Measurements from ENCODE around the gene ENPP6.

DNA sequence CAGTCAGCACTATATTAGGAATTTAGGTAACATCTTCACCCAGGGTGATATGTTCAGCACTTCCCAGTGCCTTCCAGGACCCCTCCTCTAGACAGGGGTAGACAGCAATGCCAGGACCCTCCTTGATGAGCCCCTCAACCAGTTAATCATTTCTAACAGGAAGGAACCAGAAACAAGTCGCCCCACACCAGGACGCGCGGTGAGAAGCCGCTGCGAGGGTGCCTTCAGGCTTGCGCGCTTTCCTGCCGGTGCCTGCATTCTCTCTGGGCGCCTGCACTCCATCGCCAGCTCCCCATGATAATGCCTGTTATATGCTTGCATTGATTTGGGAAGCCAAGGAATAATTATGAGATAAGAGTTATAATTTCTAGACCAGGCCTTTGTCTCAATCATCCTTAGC, 116.0 kb downstream of the ENPP6 start:
- TF ChIP-seq, protein P1, sequence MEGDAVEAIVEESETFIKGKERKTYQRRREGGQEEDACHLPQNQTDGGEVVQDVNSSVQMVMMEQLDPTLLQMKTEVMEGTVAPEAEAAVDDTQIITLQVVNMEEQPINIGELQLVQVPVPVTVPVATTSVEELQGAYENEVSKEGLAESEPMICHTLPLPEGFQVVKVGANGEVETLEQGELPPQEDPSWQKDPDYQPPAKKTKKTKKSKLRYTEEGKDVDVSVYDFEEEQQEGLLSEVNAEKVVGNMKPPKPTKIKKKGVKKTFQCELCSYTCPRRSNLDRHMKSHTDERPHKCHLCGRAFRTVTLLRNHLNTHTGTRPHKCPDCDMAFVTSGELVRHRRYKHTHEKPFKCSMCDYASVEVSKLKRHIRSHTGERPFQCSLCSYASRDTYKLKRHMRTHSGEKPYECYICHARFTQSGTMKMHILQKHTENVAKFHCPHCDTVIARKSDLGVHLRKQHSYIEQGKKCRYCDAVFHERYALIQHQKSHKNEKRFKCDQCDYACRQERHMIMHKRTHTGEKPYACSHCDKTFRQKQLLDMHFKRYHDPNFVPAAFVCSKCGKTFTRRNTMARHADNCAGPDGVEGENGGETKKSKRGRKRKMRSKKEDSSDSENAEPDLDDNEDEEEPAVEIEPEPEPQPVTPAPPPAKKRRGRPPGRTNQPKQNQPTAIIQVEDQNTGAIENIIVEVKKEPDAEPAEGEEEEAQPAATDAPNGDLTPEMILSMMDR (IDR thresholded peaks at IDR 0.05), result no peak
- TF ChIP-seq EZH2 (IDR thresholded peaks at IDR 0.05; ENCODE audit: borderline replicate concordance, insufficient read depth, low read depth, low read length, poor library complexity, severe bottlenecking), result no peak
